Calu3 (cell line): Measurements from ENCODE around the gene SYCP2L. TPM values are rescaled to one million over a fixed set of nuclear protein-coding genes. Genes with fewer than 3 reads are reported as not detected.
"Not testable (repeated sequence)": the region's sequence is repeated elsewhere in the genome, so short reads cannot be mapped to it uniquely, and the experiment has no call there.

Experiments used
- BruUV-seq: library from RNA; stranded (reverse); fragments of 400-500 nt; replicated peaks from 2 replicates; lab custom pipeline; 2021; lab: Mats Ljungman, UMichigan
- CTCF ChIA-PET: fragments of 300-600 bp; sonication (Branson Sonifier 250); formaldehyde crosslinking; loops from one replicate; lab custom pipeline; 2022; ENCODE audit warnings: antibody characterized with exemption; lab: Charles Lee
- DNase-seq: peaks from one replicate; pipeline ENCODE4 v3.0.0; 2022
- H3K27ac Mint-ChIP-seq: one replicate; pipeline ENCODE4 v1.8.0; 2022; ENCODE audit warnings: mixed read lengths; ENCODE audit not compliant: unreplicated experiment
- H3K27me3 Mint-ChIP-seq: one replicate; pipeline ENCODE4 v1.8.0; 2022; ENCODE audit warnings: mixed read lengths; ENCODE audit not compliant: unreplicated experiment
- H3K36me3 Mint-ChIP-seq: one replicate; pipeline ENCODE4 v1.8.0; 2022; ENCODE audit warnings: mild to moderate bottlenecking, moderate library complexity, mixed read lengths; ENCODE audit not compliant: insufficient read depth, unreplicated experiment
- H3K4me1 Mint-ChIP-seq: one replicate; pipeline ENCODE4 v1.8.0; 2022; ENCODE audit warnings: mild to moderate bottlenecking, low read depth, mixed read lengths; ENCODE audit not compliant: unreplicated experiment
- H3K4me3 Mint-ChIP-seq: one replicate; pipeline ENCODE4 v1.8.0; 2022; ENCODE audit warnings: mild to moderate bottlenecking, low read depth, moderate library complexity, mixed read lengths; ENCODE audit not compliant: unreplicated experiment
- H3K9me3 Mint-ChIP-seq: one replicate; pipeline ENCODE4 v1.8.0; 2022; ENCODE audit warnings: low read depth, mixed read lengths; ENCODE audit not compliant: unreplicated experiment
- intact Hi-C: fragments of 100-400 bp; cut with micrococcal nuclease; formaldehyde crosslinking; loops from one replicate; pipeline ENCODE4 v1.10.0; 2022; ENCODE audit not compliant: unreplicated experiment
- total RNA-seq: library from RNA; stranded (reverse); gene quantifications from 2 replicates; pipeline ENCODE4 v1.2.3, GENCODE V29; 2022
- TF ChIP-seq, protein P1 (sequence below): fragments of 200-600 bp; IDR thresholded peaks from one replicate; pipeline ENCODE4 v1.8.0; 2022; ENCODE audit warnings: antibody characterized with exemption; ENCODE audit not compliant: unreplicated experiment

SYCP2L gene
- total RNA-seq, 1 experiment from 2014 or later: not detected

DNA sequence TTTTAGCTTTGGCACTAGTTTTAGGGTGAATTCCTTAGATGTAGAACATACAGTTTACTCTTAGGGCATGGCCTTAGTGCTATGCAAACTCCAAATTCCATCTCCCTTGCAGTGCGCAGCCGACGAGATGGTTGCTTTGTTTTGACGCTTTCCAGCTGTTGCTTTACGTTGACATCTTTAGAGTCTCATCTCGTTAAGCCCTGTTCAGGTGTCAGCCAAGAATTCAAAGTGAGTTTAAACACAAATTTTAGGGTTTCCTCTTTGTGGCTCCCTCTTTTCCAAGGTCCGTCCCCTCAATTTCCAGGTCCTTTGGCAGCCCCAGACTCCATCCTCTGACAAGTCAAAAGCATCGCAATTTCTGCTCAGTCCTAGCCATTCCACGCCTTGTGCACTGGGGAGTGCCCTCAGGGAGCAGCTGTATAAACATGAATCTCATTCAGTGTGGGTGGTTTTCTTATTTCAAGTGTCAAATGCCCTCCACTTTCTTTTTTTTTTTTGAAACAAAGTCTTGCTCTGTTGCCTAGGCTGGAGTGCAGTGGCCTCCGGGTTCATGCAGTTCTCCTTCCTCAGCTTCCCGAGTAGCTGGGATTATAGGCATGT lies 34.4 kb upstream of the SYCP2L start:
- H3K27me3 Mint-ChIP-seq: no peaks in the 10 kb centered on the region
- intact Hi-C loops: loop anchor here (5.0 kb wide), 1 partner anchor 215 kb away; no protein-coding TSS in a partner anchor
- no TSS peak for BruUV-seq

DNA sequence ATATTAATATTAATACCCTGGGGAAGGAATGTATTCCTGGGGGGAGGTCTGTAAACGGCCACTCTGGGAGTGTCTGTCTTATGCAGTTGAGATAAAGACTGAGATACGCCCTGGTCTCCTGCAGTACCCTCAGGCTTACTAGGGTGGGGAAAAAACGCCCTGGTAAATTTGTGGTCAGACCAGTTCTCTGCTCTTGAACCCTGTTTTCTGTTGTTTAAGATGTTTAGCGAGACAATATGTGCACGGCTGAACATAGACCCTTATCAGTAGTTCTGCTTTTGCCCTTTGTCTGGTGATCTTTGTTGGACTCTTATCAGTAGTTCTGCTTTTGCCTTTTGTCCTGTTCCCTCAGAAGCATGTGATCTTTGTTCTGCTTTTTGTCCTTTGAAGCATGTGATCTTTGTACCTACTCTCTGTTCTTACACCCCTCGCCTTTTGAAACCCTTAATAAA lies 33.0 kb upstream of the SYCP2L start:
- H3K27ac Mint-ChIP-seq, H3K9me3 Mint-ChIP-seq, CTCF ChIA-PET, DNase-seq, H3K27me3 Mint-ChIP-seq, H3K4me1 Mint-ChIP-seq, H3K36me3 Mint-ChIP-seq, H3K4me3 Mint-ChIP-seq, BruUV-seq: not testable (repeated sequence)
- intact Hi-C loops: loop anchor here (5.0 kb wide), 1 partner anchor 213 kb away; no protein-coding TSS in a partner anchor

More for the DNA sequence above, 34.4 kb upstream of the SYCP2L start:
- no peak for DNase-seq
- H3K9me3 Mint-ChIP-seq: no peaks in the 10 kb centered on the region
- H3K4me3 Mint-ChIP-seq: no peak overlapping the region
- H3K27ac Mint-ChIP-seq: no peak overlapping the region
- TF ChIP-seq, protein P1, sequence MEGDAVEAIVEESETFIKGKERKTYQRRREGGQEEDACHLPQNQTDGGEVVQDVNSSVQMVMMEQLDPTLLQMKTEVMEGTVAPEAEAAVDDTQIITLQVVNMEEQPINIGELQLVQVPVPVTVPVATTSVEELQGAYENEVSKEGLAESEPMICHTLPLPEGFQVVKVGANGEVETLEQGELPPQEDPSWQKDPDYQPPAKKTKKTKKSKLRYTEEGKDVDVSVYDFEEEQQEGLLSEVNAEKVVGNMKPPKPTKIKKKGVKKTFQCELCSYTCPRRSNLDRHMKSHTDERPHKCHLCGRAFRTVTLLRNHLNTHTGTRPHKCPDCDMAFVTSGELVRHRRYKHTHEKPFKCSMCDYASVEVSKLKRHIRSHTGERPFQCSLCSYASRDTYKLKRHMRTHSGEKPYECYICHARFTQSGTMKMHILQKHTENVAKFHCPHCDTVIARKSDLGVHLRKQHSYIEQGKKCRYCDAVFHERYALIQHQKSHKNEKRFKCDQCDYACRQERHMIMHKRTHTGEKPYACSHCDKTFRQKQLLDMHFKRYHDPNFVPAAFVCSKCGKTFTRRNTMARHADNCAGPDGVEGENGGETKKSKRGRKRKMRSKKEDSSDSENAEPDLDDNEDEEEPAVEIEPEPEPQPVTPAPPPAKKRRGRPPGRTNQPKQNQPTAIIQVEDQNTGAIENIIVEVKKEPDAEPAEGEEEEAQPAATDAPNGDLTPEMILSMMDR: no peak
- H3K36me3 Mint-ChIP-seq: no peaks in the 10 kb centered on the region
- no peaks in the 10 kb centered on the region for H3K4me1 Mint-ChIP-seq
- CTCF ChIA-PET: no interaction called here

DNA sequence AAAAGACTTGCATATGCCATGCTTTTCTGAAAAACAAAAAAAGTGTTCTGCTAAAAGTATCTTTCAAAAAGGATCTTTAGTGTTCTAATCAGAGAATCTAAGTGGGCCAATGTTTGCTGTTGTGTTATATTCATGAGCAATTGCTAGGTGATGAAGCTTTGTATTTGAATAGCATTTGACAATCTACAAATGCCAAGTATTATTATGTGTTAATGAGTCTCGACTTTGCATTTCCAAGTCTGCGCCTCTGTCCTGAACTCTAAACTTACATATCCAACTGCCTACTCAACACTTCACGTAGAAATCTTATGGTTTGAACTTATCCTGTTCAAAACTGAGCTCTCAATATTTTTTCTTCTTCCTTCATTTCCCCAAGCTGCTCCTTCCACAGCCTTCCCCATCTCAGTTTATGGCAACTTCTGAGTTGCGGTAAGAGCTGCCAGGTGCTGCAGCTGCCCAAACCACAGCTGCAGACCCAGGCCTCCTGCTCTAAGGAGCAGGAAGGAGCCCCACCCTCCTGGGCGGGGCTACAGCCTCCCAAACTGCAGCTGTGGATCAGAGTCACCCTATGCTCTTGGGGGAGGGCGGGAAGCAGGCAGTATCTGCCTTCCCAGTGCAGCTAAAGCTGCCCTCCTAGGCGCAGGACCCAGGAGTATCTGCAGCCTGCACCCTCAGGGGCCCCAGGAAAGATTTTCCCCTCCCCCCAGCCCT lies 31.8 kb upstream of the SYCP2L start:
- intact Hi-C loops: loop anchor here (5.0 kb wide), 1 partner anchor 212 kb away; no protein-coding TSS in a partner anchor
- Mint-ChIP-seq H3K27ac (no peak overlapping the region), H3K9me3 (no peaks in the 10 kb centered on the region), H3K36me3 (no peaks in the 10 kb centered on the region), H3K4me1 (no peaks in the 10 kb centered on the region), H3K27me3 (no peaks in the 10 kb centered on the region), H3K4me3 (no peak overlapping the region)
- BruUV-seq: no TSS peak
- CTCF ChIA-PET: no interaction called here
- no peak for DNase-seq
- TF ChIP-seq, protein P1: no peak

DNA sequence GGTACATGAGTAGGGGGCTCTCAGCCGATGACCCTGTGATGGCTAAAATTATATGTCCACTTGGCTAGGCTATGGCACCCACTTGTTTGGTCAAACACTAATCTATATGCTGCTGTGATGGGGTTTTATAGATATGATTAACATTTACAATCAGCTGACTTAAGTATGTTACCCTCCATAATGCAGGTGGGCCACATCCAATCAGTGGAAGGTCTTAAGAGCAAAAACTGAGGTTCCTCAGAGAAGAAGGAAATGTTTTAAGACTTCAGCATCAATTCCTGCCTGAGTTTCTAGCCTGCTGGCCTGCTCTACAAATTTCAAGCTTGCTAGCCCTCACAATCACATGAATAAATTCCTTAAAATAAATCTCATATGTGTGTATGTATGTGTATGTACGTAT lies 29.6 kb upstream of the SYCP2L start:
- no peaks in the 10 kb centered on the region for H3K36me3 Mint-ChIP-seq
- CTCF ChIA-PET: no interaction called here

More for the DNA sequence above, 29.6 kb upstream of the SYCP2L start:
- TF ChIP-seq, protein P1: no peak
- DNase-seq: no peak
- BruUV-seq: no TSS peak
- H3K27ac Mint-ChIP-seq: no peak overlapping the region
- no peaks in the 10 kb centered on the region for H3K27me3 Mint-ChIP-seq
- H3K4me1 Mint-ChIP-seq: no peaks in the 10 kb centered on the region
- intact Hi-C loops: no loop called here
- no peaks in the 10 kb centered on the region for H3K9me3 Mint-ChIP-seq
- H3K4me3 Mint-ChIP-seq: no peak overlapping the region
